GM21529 (cell line): Measurements from ENCODE around the gene NISCH.

Experiments used
- ATAC-seq: cut with Tn5 transposase; IDR thresholded peaks from one replicate; pipeline ENCODE4 v1.9.1; 2021; ENCODE audit not compliant: unreplicated experiment

NISCH gene

DNA sequence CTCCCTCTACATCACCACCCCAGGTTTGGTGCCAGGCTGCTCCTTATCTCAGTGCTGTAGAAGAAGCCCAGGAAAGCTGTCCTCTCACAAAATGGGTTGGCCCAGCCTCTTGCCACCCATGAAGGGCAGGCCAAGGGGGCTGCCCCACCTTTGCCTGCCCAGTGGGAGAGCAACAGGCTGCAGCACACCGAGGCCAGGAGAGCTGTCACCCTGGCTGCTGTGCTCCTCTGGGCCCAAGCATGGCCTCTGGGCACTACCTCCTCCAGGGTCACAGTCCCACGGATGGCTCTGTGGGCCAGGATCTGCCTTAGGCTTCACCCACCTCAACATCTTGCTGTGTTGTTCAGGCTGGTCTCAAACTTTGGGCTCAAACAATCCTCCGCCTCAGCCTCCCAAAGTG is 33.3 kb downstream of the NISCH start:
- no peak for ATAC-seq

- no peak for ATAC-seq
Measured at GRCh38 chr3:52489453-52489852, 34.0 kb downstream of the NISCH start.

- no peak for ATAC-seq
Measured at GRCh38 chr3:52490035-52490938, 34.9 kb downstream of the NISCH start.

- ATAC-seq: no peak
Measured at GRCh38 chr3:52490939-52491526, 35.6 kb downstream of the NISCH start.

- ATAC-seq: no peak
Measured at GRCh38 chr3:52492059-52492458, 36.7 kb downstream of the NISCH start.

- ATAC-seq: no peak
Measured at GRCh38 chr3:52493232-52494017, 38.0 kb downstream of the NISCH start.

- ATAC-seq: no peak
Measured at GRCh38 chr3:52494445-52494844, 39.0 kb downstream of the NISCH start.

DNA sequence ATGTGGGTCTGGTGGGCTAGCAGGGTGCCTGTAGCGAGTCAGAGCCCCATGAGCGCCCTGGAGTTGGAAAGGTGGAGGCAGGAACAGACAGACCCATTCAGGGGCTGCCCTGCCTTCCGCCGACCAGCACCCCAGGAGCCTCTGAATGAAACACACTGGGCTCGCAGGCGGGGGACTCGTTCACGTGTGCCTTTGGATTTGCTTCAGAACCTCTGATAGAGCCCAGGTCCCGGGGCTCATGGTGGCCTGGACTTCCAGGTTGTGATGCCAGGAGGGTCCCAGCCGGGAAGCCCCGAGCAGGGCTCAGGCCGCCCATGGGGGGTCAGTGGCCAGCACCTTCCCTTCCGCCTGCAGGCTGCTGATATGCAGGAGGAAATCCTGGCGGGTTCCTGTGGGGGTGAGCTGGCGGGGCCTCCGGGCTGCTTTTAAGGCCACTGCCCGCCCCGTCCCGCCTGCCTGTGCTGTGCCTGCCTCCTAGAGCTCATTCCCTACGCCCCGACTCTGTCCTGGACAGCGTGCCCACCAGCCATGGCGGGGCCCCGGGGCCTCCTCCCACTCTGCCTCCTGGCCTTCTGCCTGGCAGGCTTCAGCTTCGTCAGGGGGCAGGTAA is 39.6 kb downstream of the NISCH start, which contains the start of gene STAB1:
TSS of gene STAB1 (plus strand) at position 453 of the 610 bp plus-strand sequence. CDS start at position 529, 76 bp downstream.
- no peak for ATAC-seq

GRCh38 chr3:52495777-52496602 is 40.6 kb downstream of the NISCH start:
- ATAC-seq: no peak

DNA sequence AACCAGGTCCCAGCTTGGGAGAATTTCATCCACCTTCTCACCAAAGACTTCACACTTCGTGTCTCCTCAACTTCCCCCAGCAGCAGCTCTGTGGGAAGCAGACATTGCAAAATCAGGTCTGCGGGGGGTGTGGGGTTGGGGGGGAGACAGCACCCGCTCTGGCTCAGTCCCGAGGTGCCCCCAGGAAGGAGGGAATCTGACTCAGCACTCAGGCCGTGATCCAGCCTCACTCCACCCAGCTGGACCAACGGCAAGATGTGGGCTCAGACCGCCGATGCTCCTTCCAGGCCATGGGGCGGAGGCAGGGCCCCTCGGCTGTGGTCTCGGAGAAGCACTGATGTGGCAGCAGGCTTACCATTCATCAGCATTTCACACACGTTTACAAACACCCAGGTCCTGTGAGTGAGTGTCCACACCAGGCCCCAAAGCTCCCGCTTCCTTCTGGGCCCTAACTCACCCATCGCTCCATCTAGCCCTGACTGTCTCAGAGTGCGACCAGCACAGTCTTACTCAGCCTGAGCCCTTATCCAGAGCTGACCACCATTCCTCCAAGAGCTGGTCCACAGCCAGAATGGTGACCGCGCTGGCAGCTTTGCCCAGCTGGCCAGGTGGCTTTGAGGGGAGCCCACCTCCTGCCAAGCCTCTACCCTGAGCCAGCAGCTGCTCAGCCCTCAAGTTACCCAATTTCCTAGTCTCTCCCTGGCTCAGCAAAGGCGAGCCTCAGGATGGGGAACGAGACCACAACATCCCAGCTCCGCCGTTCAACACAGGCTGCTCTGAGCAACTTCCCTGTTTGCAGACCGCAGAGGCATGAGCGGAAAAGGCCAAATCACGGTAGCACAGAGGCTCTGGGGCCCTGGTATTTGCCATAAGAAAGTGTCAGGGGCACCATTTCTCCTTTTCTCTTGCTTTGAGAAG is 43.0 kb downstream of the NISCH start:
- no peak for ATAC-seq

- no peak for ATAC-seq
Measured at GRCh38 chr3:52501046-52501445, 45.6 kb downstream of the NISCH start.

DNA sequence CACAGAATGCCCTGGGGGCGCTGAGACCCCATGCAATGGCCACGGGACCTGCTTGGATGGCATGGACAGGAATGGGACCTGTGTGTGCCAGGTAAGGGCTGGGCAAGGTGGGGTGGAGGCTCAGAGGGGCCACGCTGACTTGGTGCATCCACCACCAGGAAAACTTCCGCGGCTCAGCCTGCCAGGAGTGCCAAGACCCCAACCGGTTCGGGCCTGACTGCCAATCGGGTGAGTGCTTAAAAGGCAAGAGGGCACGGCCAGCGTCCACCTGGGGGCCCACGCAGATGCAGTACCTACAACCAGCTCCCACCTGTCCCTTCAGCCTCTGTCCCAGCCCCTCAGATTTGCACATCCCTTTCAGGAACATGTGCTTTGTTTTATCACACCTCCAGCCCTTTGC is 46.6 kb downstream of the NISCH start:
- ATAC-seq: no peak

- no peak for ATAC-seq
Measured at GRCh38 chr3:52502808-52503350, 47.5 kb downstream of the NISCH start.

DNA sequence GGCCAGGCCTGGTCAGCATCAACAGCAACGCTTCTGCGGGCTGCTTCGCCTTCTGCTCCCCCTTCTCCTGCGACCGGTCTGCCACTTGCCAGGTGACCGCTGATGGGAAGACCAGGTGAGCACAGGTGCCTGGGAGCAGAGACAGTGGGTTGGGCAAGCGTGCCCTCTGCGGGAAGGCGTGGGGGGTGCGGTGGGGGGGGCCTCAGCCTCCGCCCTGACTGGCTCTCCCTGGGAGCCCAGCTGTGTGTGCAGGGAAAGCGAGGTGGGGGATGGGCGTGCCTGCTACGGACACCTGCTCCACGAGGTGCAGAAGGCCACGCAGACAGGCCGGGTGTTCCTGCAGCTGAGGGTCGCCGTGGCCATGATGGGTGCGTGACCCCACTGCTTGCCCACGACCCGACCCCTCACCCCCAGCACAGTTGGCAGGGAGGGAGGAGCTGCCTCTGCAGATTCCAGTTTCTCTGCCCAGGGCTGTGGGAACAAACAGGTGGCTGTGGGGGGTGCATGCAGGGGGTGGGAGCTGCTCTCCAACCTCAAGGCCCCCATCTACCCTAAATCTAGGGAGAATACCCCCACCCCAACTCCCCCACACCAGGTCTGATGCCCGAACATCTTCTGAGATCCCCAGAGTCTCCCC is 48.5 kb downstream of the NISCH start:
- ATAC-seq: no peak

GRCh38 chr3:52504977-52505376 is 49.6 kb downstream of the NISCH start:
- no peak for ATAC-seq

DNA sequence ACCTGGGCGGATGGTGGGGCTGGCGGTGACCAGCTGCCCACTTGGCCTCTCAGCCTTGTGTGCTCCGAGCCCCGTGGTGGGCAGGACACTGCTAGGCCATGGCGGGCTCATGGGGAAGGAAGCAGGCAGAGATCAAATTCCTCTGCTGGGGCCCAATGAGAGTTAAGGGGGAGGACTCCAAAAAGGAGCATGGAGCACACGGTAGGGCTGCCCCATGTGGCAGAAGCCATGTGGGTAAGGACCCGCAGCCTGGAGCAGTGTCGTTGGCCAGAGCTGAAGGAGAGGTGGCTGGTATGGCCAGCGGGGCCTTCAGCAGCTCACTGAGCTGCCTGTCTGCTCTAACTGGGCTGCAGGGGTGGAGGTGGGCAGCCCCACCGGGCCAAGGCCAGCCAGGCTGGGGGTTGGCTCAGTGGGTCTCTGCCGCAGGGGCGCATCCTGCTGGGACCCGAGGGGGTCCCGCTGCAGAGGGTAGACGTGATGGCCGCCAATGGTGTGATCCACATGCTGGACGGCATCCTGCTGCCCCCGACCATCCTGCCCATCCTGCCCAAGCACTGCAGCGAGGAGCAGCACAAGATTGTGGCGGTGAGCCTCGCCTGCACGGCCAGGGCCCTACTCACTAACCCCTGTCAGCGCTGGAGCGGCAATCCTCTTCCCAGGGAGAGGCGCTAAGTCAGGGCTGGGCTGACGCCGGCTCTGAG is 51.0 kb downstream of the NISCH start:
- ATAC-seq: no peak

DNA sequence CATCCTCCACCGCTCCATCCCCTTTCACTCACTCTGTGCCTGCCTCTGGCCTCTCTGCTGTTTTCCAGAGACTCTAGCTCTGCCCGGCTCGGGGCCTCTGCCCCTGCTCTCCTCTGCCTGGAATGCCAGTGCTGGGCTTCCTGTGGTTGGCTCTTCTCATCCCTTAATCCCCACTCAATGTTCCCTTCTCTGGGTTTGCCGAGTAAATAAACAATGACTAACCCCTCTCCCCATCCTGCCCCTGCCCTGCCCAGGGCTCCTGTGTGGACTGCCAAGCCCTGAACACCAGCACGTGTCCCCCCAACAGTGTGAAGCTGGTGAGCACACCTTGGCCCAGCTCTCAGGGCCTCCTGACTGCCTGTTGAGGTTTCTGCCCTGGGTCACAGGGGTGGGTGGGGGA is 52.0 kb downstream of the NISCH start:
- ATAC-seq: no peak

- ATAC-seq: no peak
Measured at GRCh38 chr3:52509753-52510328, 54.4 kb downstream of the NISCH start.
